K562 (cell line): ENCODE results near the gene FGGY. TPM values are rescaled to one million over a fixed set of nuclear protein-coding genes. Genes with fewer than 3 reads are reported as not detected.

ENCODE experiments used
- ATAC-seq: fragments of 200-7000 bp; cut with Tn5 transposase; 3 replicates; pipeline ENCODE4 v1.9.1; 2020; ENCODE audit warnings: moderate library complexity
- BruUV-seq: library from RNA; stranded (reverse); fragments of 400-500 nt; replicated peaks from 2 replicates; lab custom pipeline; 2021; lab: Mats Ljungman, UMichigan
- CTCF ChIA-PET: fragments of 300-600 bp; formaldehyde crosslinking; extraction: SDS; loops from one replicate; lab custom pipeline; 2021; ENCODE audit warnings: low intra/inter-chr PET ratio; lab: Yijun Ruan, JAX
- POLR2A ChIA-PET: fragments of 300-600, 350-650 bp; sonication (Branson Sonifier 250); formaldehyde crosslinking; extraction: SDS; loops from one replicate; lab custom pipeline; 2021; ENCODE audit warnings: antibody characterized with exemption, inconsistent platforms; lab: Yijun Ruan, JAX
- DNase-seq, 4 experiments: peaks; one replicate each; pipeline versions ENCODE4 v3.0.0 to v3.0.0-alpha.2; 2011 to 2018; ENCODE audit warnings: low spot score in 3 of 4, mixed read lengths in 3 of 4; ENCODE audit errors: extremely low read depth in 1 of 4
- FAIRE-seq: peaks from 2 replicates; lab custom pipeline; 2011; peaks lifted over from hg19 to GRCh38; lab: Jason Lieb, UNC
- H2AFZ ChIP-seq: 2 replicates; pipeline ENCODE4 v1.6.0; 2011; ENCODE audit warnings: low read depth, low read length, control low read depth, inconsistent platforms
- H3K27ac ChIP-seq: fragments of 200-600 bp; 3 replicates; pipeline ENCODE4 v1.8.0; 2011; ENCODE audit warnings: low read depth, mild to moderate bottlenecking, control low read depth, inconsistent platforms, low read length, moderate library complexity, mixed read lengths; ENCODE audit errors: extremely low read depth
- H3K27me3 ChIP-seq, 2 experiments: fragments of 300-600 bp in 1 of 2; 2 replicates in 1 of 2; 3 replicates in 1 of 2; pipeline versions ENCODE4 v1.6.0 to v1.8.0; 2011; ENCODE audit warnings: inconsistent platforms in 2 of 2, low read length in 2 of 2, mild to moderate bottlenecking in 1 of 2, mixed read lengths in 1 of 2, moderate library complexity in 1 of 2; ENCODE audit not compliant: control insufficient read depth in 2 of 2, insufficient read depth in 2 of 2
- H3K36me3 ChIP-seq: fragments of 300-600 bp; 3 replicates; pipeline ENCODE4 v1.8.0; 2011; ENCODE audit warnings: mild to moderate bottlenecking, low read length, inconsistent platforms; ENCODE audit not compliant: control insufficient read depth, insufficient read depth
- H3K4me1 ChIP-seq, 2 experiments: fragments of 200-600 bp in 1 of 2; replicated peaks in 1 of 2; 2 replicates in 1 of 2; 3 replicates in 1 of 2; pipeline versions ENCODE4 v1.5.1 to v1.8.0; 2011; ENCODE audit warnings: inconsistent platforms in 2 of 2, low read length in 2 of 2, mild to moderate bottlenecking in 1 of 2, mixed read lengths in 1 of 2, moderate library complexity in 1 of 2; ENCODE audit not compliant: control insufficient read depth in 2 of 2, insufficient read depth in 2 of 2
- H3K4me2 ChIP-seq: 2 replicates; pipeline ENCODE4 v1.6.1; 2011; ENCODE audit warnings: low read length, control low read depth, inconsistent platforms, mixed read lengths; ENCODE audit not compliant: insufficient read depth
- H3K4me3 ChIP-seq: fragments of 200-600 bp; sonication (generic), shearing (Covaris generic); 2 replicates; pipeline ENCODE4 v1.5.1; 2016; ENCODE audit warnings: control low read depth, inconsistent platforms
- H3K79me2 ChIP-seq: fragments of 200-600 bp; 3 replicates; pipeline ENCODE4 v1.8.0; 2011; ENCODE audit warnings: low read length, inconsistent platforms; ENCODE audit not compliant: control insufficient read depth, insufficient read depth
- H3K9ac ChIP-seq, 2 experiments: 2 replicates each; pipeline versions ENCODE4 v1.6.0 to v1.6.1; 2011; ENCODE audit warnings: low read depth in 2 of 2, low read length in 2 of 2, control low read depth in 1 of 2, inconsistent platforms in 1 of 2, mild to moderate bottlenecking in 1 of 2, mixed read lengths in 1 of 2; ENCODE audit not compliant: insufficient read depth in 1 of 2
- H3K9me1 ChIP-seq: one replicate; pipeline ENCODE4 v1.6.0; 2011; ENCODE audit warnings: inconsistent platforms, mild to moderate bottlenecking, low read length, moderate library complexity; ENCODE audit not compliant: control insufficient read depth, insufficient read depth
- H3K9me3 ChIP-seq: replicated peaks from 2 replicates; pipeline ENCODE4 v1.5.1; 2011; ENCODE audit warnings: low read depth, low read length, inconsistent platforms; ENCODE audit not compliant: control insufficient read depth, insufficient read depth
- H4K20me1 ChIP-seq: replicated peaks from 2 replicates; pipeline ENCODE4 v1.6.1; 2011; ENCODE audit warnings: low read length, inconsistent platforms, mixed read lengths; ENCODE audit not compliant: control insufficient read depth, insufficient read depth
- ATF1 ChIP-seq, 2 experiments: fragments of 450-650 bp in 1 of 2; IDR thresholded peaks; 2 replicates each; pipeline ENCODE4 v1.6.1; 2016; ENCODE audit warnings: missing compliant biosample characterization in 1 of 2, missing genetic modification characterization in 1 of 2
- CEBPB ChIP-seq: fragments of 450-650 bp; IDR thresholded peaks from 2 replicates; pipeline ENCODE4 v1.6.1; 2016; ENCODE audit warnings: missing genetic modification characterization, missing compliant biosample characterization
- CTBP1 ChIP-seq: fragments of 450-650 bp; IDR thresholded peaks from 2 replicates; pipeline ENCODE4 v1.6.1; 2016; ENCODE audit warnings: borderline replicate concordance
- FOS ChIP-seq: IDR thresholded peaks from 3 replicates; pipeline ENCODE4 v1.6.1; 2011; ENCODE audit not compliant: insufficient read length; ENCODE audit errors: extremely low read depth
- HMGN3 ChIP-seq: IDR thresholded peaks from 2 replicates; pipeline ENCODE4 v1.6.1; 2011; ENCODE audit warnings: borderline replicate concordance, low read depth, mild to moderate bottlenecking, mixed read lengths, low read length; ENCODE audit not compliant: insufficient read length; ENCODE audit errors: extremely low read depth
- MCM5 ChIP-seq: fragments of 450-650 bp; IDR thresholded peaks from 2 replicates; pipeline ENCODE4 v1.6.1; 2016; ENCODE audit warnings: low read depth
- NCOR1 ChIP-seq: fragments of 450-650 bp; IDR thresholded peaks from 2 replicates; pipeline ENCODE4 v1.6.1; 2016; ENCODE audit warnings: mild to moderate bottlenecking, moderate library complexity
- PRMT5 ChIP-seq: sonication (generic); formaldehyde crosslinking; IDR thresholded peaks from 2 replicates; pipeline ENCODE4 v1.5.0; 2020; ENCODE audit warnings: missing genetic modification reagents
- SIX5 ChIP-seq, 2 experiments: IDR thresholded peaks; 2 replicates each; pipeline ENCODE4 v1.6.1; 2011; ENCODE audit warnings: low read length in 2 of 2, borderline replicate concordance in 1 of 2, low read depth in 1 of 2, mild to moderate bottlenecking in 1 of 2, moderate library complexity in 1 of 2; ENCODE audit not compliant: insufficient read depth in 1 of 2
- ZBTB7A ChIP-seq: IDR thresholded peaks from 2 replicates; pipeline ENCODE4 v1.6.1; 2011; ENCODE audit warnings: low read depth, mild to moderate bottlenecking, low read length, moderate library complexity, borderline replicate concordance; ENCODE audit not compliant: control insufficient read depth
- ZNF224 ChIP-seq: sonication (generic); formaldehyde crosslinking; IDR thresholded peaks from 2 replicates; pipeline ENCODE4 v1.8.0; 2022; ENCODE audit warnings: mild to moderate bottlenecking, missing genetic modification reagents
- WGBS: fragments of 100-300 bp; shearing (Covaris generic); methylation state at CpG from one replicate; pipeline ENCODE4 v1.1.6; 2016; ENCODE audit warnings: low coverage, mixed read lengths; ENCODE audit not compliant: insufficient coverage; ENCODE audit errors: missing lambda C conversion rate; 5-methylcytosine and 5-hydroxymethylcytosine counted together
- in situ Hi-C: fragments of 300-500 bp; cut with MboI; formaldehyde crosslinking; loops from 4 replicates; pipeline ENCODE4 v1.15.0; 2018; ENCODE audit warnings: inconsistent platforms, mixed read lengths
- intact Hi-C: fragments of 100-400 bp; cut with micrococcal nuclease; formaldehyde crosslinking; loops from 2 replicates; pipeline ENCODE4 v1.14.2; 2022
- polyA plus RNA-seq, 8 experiments: library from polyadenylated mRNA; depleted of rRNA in 4 of 8; stranded (reverse) in 5 of 8; unstranded in 3 of 8; fragments of >200 nt; fragmentation: Nextera tagmentation in 2 of 8; fragmentation: Illumina TruSeq in 1 of 8; extraction: Ambion mirVana in 2 of 8; extraction: Trizol in 1 of 8; gene quantifications; 2 replicates each; pipeline versions ENCODE4 v1.2.1 to v1.2.3, GENCODE V29; 2011 to 2014; ENCODE audit warnings: inconsistent platforms in 1 of 8, missing spikeins in 1 of 8
- total RNA-seq, 7 experiments: library from RNA; depleted of rRNA in 6 of 7; stranded (reverse); fragments of >200 nt in 6 of 7; fragmentation: Illumina TruSeq in 2 of 7; extraction: Trizol in 2 of 7; gene quantifications; 2 replicates each; pipeline versions ENCODE4 v1.2.1 to v1.2.3, GENCODE V29; 2011 to 2021; ENCODE audit warnings: low replicate concordance in 1 of 7
- TF ChIP-seq, protein P1 (sequence below): fragments of 200-400 bp; formaldehyde crosslinking; IDR thresholded peaks from 2 replicates; pipeline ENCODE4 v1.6.1; 2017; ENCODE audit warnings: mild to moderate bottlenecking, low read depth, low read length, moderate library complexity
- TF ChIP-seq, protein P2 (sequence below): sonication (generic); formaldehyde crosslinking; IDR thresholded peaks from 2 replicates; pipeline ENCODE4 v1.5.0; 2020; ENCODE audit warnings: missing genetic modification reagents
- TF ChIP-seq, protein P3 (sequence below), 2 experiments: IDR thresholded peaks; 2 replicates each; pipeline ENCODE4 v1.6.1; 2011; ENCODE audit warnings: borderline replicate concordance in 1 of 2, control low read depth in 1 of 2, low read depth in 1 of 2, low read length in 1 of 2, mild to moderate bottlenecking in 1 of 2, mixed read lengths in 1 of 2, moderate library complexity in 1 of 2; ENCODE audit not compliant: insufficient read depth in 1 of 2, insufficient read length in 1 of 2, poor library complexity in 1 of 2, severe bottlenecking in 1 of 2; ENCODE audit errors: extremely low read depth in 1 of 2

The FGGY gene
- total and polyA plus RNA-seq, 9 of the 15 experiments (the other 6 are each of a cell fraction or from before 2014, with no cell fraction given): 9.7 to 19.2 (median 12.6) TPM

DNA sequence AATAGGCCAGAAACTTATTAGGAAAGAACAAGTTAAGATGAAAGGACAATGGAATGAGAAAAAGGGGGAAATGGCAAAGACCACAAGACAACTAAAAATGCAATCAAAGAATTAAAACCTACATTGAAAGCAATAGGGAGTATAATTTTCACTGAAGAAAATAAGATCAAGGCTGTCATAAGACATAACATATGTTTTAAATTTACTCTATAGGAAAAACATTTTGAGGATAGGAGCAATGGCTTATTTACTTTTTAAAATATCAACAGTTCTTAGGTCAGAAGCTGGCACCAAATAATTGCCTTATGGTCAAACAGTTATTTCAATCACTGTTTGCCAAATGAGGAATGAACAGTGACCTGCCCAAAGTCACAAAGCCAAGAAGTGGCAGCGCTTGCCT is 346.6 kb downstream of the FGGY start:
- Histone ChIP-seq H3K27me3 (no peaks in the 10 kb centered on the region), H3K4me1 (no peaks in the 10 kb centered on the region; a peak in 1 of 5 replicates), H3K9me3 (no peaks in the 10 kb centered on the region), H3K79me2 (no peaks in the 10 kb centered on the region), H3K4me3 (no peak overlapping the region), H3K4me2 (no peak overlapping the region), H3K27ac (no peak overlapping the region), H4K20me1 (no peaks in the 10 kb centered on the region), H2AFZ (no peak overlapping the region), H3K9me1 (no peaks in the 10 kb centered on the region), H3K36me3 (no peaks in the 10 kb centered on the region), H3K9ac (no peak overlapping the region)
- no peak for DNase-seq
- intact Hi-C loops: no loop called here
- in situ Hi-C loops: no loop called here
- ChIA-PET CTCF (no interaction called here), POLR2A (no interaction called here)
- no peak for TF ChIP-seq CTBP1
- no peak for TF ChIP-seq MCM5
- no peak for TF ChIP-seq NCOR1
- no peak for TF ChIP-seq FOS
- TF ChIP-seq ZBTB7A: no peak
- TF ChIP-seq CEBPB (tag): no peak
- TF ChIP-seq ATF1 (CRISPR knock-in tag; IDR thresholded peaks at IDR 0.05): no peak
- TF ChIP-seq ATF1 (tag; IDR thresholded peaks at IDR 0.05): no peak
- TF ChIP-seq, protein P1, sequence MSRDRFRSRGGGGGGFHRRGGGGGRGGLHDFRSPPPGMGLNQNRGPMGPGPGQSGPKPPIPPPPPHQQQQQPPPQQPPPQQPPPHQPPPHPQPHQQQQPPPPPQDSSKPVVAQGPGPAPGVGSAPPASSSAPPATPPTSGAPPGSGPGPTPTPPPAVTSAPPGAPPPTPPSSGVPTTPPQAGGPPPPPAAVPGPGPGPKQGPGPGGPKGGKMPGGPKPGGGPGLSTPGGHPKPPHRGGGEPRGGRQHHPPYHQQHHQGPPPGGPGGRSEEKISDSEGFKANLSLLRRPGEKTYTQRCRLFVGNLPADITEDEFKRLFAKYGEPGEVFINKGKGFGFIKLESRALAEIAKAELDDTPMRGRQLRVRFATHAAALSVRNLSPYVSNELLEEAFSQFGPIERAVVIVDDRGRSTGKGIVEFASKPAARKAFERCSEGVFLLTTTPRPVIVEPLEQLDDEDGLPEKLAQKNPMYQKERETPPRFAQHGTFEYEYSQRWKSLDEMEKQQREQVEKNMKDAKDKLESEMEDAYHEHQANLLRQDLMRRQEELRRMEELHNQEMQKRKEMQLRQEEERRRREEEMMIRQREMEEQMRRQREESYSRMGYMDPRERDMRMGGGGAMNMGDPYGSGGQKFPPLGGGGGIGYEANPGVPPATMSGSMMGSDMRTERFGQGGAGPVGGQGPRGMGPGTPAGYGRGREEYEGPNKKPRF: no peak
- TF ChIP-seq SIX5 (IDR thresholded peaks at IDR 0.05; ENCODE audit: borderline replicate concordance in 1 of 2, insufficient read depth in 1 of 2, low read depth in 1 of 2, low read length in 2 of 2): no peak
- TF ChIP-seq, protein P2, sequence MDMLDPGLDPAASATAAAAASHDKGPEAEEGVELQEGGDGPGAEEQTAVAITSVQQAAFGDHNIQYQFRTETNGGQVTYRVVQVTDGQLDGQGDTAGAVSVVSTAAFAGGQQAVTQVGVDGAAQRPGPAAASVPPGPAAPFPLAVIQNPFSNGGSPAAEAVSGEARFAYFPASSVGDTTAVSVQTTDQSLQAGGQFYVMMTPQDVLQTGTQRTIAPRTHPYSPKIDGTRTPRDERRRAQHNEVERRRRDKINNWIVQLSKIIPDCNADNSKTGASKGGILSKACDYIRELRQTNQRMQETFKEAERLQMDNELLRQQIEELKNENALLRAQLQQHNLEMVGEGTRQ (CRISPR knock-in tag): no peak
- no peak for TF ChIP-seq PRMT5 (CRISPR knock-in tag)
- TF ChIP-seq, protein P3, sequence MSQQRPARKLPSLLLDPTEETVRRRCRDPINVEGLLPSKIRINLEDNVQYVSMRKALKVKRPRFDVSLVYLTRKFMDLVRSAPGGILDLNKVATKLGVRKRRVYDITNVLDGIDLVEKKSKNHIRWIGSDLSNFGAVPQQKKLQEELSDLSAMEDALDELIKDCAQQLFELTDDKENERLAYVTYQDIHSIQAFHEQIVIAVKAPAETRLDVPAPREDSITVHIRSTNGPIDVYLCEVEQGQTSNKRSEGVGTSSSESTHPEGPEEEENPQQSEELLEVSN (IDR thresholded peaks at IDR 0.05; ENCODE audit: borderline replicate concordance in 1 of 2, extremely low read depth in 1 of 2, insufficient read depth in 1 of 2, insufficient read length in 1 of 2, low read depth in 1 of 2, low read length in 1 of 2, poor library complexity in 1 of 2, severe bottlenecking in 1 of 2): no peak
- no peak for TF ChIP-seq HMGN3
- no peak for TF ChIP-seq ZNF224 (CRISPR knock-in tag)
- no peak for ATAC-seq
- no peak for FAIRE-seq
- BruUV-seq: no TSS peak
- 8% methylated on average over 1 of the region's 1 CpG for WGBS
